Epidermal melanocyte (primary cell): ENCODE measurements around the gene APRT.
A peak's percentile ranks its signal among the peaks of the same experiment; 100 is the strongest.
"Not testable (repeated sequence)": the region's sequence is repeated elsewhere in the genome, so short reads cannot be mapped to it uniquely, and the experiment has no call there.

Experiments
- DNase-seq: peaks from one replicate; pipeline ENCODE4 v3.0.0; 2011; ENCODE audit warnings: low spot score; ENCODE audit not compliant: insufficient read length

The APRT gene

DNA sequence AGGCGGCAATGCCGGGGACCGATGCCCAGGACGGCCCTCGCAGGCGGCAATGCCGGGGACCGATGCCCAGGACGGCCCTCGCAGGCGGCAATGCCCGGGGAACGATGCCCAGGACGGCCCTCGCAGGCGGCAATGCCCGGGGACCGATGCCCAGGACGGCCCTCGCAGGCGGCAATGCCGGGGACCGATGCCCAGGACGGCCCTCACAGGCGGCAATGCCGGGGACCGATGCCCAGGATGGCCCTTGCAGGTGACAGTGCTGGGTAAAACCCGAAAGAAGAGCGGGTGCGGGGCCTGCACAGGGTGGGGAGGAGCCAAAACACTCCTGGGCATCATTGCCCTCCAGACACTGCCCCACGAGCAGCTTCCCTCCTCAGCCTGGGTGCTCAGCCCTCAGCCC is 11.9 kb upstream of the APRT start:
- DNase-seq, result not testable (repeated sequence)

DNA sequence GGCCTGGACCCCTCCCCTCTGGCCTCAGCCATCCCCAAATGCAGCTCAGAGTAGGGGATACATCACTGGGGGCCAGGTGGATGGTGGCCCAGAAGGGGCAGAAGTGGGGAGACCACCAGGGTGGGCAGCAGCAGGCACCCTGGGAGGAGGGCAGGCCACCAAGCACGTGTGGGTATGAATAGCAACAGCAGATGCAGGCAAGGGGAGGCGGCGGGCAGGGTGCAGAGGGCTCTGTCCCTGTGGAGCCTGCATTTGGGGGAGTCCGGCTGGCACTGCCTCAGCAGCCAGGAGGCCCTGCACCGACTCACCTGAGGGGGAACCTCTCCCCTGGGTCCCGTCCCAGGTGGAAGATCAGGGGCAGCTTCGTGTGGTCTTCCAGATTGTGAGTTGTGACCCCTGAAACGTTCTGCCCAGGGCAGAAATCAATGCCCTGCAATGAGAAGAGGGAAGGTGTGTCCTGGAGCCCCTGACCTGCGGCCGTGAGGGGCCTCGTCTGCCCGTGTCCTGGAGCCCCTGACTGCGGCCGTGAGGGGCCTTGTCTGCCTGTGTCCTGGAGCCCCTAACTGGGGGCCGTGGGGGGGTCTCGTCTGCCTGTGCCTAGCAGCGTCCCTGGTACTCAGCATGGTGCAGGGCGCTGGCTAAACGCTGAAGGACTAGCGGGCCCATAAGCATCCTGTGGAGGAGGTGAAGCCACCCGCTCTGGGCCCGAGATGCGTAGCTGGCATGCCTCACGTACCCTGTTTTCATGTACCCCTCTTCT is 10.7 kb upstream of the APRT start:
- DNase-seq, result no peak

- DNase-seq, result no peak
Observed at GRCh38 chr16:88821168-88821850, 9.6 kb upstream of the APRT start.

GRCh38 chr16:88820385-88821025 is 8.8 kb upstream of the APRT start:
- no peak for DNase-seq

DNA sequence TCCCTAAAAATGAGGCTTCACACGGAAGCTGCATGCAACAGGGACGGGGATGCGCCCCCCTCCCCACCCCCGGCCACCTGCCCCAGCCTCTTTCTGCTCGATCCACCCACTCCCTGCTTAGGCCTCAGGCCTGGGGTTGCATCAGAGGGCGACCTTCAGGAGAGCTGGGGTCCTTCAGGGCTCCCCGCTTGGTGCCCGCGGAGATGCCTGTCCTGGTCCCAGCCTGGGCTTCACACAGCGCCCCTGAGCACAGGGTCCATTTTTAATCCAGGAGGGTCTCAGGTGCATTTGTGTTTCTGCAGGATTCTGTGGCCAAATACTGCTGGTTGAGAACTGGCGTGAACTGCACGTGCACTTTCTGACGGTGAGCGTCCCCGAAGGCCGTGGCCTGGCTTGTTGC is 7.4 kb upstream of the APRT start:
- DNase-seq, result no peak

GRCh38 chr16:88818575-88818874 is 6.8 kb upstream of the APRT start:
- DNase-seq, result no peak

DNA sequence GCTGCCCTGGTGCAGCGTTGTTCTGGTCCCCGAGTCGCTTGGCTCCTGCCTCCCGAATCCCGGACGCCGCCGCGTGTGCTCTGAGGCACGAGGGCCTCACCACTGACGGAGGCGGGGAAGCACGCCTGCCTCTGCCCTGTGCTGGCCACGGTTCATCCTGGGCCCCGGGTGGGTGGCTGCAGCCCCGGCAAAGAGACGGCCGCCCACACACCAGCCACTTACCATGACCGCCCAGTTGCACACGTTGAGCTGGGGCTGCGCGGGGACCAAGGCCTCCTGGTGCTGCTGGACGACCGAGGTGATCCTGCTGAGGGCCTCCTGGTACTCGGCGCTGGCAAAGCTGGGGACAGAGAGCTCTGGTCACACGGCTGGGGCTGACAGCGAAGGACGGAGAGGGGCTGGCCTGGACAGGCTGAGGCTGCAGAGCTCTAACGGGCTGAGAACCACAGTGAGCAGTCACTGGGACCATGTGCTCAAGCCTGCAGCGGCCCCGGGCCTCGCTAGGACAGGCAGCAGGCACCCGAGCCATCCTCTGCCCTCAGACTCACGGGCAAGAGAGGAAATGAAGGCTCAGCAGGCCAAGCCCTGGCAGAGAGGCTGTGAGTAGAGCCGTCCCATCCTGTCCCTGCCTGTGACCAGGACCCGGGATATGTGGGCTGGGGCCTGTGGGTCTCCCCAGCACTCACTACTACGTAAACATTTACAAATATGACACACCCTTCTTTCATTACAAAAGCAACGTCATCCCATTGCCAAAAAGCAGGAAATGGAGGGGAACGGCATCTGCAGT is 6.3 kb upstream of the APRT start:
- DNase-seq, result no peak

DNA sequence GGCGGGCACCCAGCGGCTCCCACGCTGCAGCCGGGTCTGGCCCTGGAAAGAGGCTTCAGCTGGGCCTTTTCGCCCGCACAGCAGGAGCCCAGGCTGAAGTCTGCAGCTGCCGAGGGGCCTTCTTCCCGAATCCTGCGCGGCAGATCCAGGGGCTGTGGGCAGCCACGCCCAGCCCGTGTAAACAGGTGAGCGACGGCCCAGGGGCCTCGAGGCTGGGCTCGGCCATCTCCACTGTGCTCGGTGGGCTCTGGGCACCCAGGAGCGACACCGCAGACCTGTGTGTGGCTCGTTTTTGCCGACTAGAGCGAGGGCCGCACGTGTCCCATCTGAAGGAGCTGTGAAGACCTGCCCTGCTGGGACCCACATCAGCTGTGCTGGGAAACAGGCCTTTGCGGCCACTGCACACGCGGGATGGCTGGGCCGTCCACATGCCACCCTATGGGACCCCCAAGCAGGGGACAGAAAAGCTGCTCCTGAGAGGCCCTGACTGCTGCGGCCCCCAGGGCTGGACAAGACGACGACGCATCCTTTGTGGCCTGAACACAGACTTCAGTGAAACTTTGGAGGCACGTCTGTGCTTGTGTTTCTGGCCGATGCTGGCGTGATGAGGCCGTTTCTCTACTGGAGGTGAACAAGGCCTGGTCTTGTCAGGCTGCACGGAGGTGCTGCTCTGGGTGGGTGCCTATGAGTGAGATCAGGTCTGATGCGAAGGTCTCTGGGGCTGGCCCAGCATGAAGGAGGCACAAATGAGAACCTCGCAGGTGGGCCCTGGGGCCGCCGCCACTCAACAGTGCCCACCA is 5.2 kb upstream of the APRT start:
- DNase-seq, result no peak

DNA sequence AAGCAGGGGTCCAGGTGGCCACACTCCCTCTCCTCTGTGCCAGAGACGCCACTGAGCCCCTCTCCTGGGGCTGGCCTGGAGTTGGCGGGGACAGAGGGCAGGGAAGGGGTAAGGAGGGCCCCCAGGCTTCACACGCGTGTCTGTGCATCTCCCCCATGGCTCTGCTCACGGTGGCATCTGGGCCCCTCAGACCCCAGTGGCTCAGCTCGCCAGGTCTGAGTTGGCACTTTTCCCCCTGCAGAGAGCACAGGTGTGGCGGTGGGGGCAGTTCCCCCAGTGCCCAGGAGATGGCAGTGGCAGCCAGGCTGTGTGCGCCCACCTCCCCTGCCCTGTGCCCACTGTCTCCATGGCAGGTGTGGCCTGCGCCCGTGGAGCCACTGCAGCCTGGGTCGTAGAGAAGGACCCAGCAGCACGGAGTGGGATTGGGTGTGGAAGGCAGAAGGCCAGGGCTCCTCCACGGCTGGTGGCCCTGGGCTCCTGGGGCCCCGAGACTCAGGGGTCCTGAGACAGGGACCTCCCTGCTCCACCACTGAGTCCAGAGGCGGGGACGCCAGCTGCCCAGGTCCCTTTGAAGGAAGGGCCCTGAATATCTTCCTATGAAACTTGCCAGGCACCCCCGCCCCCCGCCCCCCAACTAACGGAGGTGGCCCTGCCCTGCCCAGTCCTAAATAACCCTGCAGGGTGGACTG is 4.3 kb upstream of the APRT start:
- no peak for DNase-seq

DNA sequence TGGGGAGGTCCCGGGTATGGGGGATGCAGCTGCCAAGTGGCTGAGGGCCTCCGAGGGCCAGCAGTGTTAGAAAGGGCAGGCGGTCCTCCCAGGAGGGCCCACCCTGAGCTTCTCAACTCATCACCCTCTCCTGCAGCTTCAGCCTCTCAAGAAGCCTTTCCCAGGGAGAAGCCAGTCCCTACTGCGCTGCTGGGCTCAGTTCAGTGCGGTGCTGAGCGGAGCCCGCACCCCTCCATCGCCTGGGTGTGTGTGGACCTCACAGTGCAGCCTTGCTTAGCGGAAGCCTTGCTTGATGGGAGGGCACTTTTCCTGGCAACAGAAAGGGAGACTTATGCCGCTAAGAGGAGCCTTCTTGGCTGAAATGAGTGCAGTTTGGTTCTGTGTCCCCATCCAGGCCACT is 3.5 kb upstream of the APRT start:
- no peak for DNase-seq

GRCh38 chr16:88814144-88814502 is 2.4 kb upstream of the APRT start:
- no peak for DNase-seq

GRCh38 chr16:88813269-88814143 is 1.8 kb upstream of the APRT start:
- DNase-seq, result no peak

DNA sequence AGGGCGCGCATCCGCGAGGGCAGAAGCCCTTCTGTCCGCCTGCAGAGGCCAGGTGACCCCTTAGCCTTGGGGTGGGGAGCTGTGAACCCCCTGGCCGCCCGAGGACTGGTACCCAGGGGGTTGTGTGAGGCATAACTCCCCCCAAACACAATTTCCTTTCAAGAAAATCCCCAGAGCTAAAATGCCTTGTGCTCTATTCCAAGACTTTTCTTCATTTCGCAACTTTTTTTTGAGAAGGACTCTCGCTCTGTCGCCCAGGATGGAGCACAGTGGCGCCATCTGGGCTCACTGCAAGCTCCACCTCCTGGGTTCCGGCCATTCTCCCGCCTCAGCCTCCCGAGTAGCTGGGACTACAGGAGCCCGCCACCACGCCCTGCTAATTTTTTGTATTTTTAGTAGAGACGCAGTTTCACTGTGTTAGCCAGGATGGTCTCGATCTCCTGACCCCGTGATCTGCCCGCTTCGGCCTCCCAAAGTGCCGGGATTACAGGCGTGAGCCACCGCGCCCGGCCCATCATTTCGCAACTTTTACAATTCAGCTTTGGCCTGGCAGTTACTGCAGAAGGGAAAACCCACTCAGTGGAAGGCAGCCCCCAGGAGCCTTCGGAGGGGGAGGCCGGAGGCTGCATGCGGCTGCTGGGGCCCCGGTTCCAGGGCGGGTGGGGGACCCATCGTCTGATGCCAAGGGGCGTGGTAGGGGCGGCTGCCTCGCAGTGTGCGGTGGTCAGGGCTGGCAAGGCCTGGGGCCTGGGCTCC is 963 bp upstream of the APRT start:
- no peak for DNase-seq

DNA sequence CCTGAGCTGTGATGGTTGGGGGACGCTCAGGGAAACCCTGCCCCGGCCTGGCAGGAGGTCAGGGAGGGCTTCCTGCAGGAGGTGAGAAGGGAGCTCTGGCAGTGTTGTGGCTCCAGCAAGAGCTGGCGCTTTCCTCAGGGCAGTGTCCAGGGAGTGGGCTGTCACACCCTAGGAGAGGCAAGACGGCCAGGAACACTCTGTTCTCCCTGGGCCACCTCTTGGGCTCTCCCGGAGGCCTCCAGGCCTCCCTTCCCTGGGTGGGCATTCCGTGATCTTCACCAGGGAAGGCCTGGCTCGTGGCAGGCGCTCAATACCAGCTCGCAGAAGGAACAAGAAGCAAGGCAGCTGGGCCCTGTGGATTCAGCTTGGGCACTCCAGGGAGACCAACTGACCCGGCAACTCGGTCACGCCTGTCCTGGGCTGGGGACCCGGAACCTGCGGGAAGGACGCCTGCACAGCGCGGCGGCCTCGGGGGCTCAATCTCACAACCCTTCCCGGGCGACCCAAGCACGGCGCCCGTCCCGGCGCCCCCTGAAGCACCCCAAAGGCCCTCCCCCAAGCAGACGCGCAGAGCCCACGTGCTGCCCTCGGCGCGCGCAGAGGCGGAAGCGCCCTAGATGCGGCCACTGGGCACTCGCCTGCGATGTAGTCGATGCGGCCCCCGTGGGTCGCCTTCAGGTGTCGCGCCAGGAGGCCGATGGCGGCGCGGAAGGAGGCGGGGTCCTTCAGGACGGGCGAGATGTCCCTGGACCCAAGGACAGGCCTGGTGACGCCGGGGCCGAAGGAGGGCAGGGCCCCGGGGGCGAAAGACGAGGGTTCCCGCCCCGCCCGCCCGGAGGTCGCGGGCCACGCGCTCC is 588 bp downstream of the APRT start:
- DNase-seq, result peak; percentile 81

- no peak for DNase-seq
Observed at GRCh38 chr16:88810166-88810911, 1.4 kb downstream of the APRT start.

GRCh38 chr16:88809676-88810165 is 2.0 kb downstream of the APRT start:
- DNase-seq, result no peak

- no peak for DNase-seq
Observed at GRCh38 chr16:88809068-88809675, 2.6 kb downstream of the APRT start.
